Stimulated activated CD4-positive, alpha-beta T cell treated with anti-CD3 and anti-CD28 coated beads, Interleukin-15, amount 100 ng/mL, for 48 hours (primary cell): Measurements from ENCODE around the gene NKX2-1.
"Not testable (repeated sequence)": the region's sequence is repeated elsewhere in the genome, so short reads cannot be mapped to it uniquely, and the experiment has no call there.

Experiments used
- DNase-seq, 2 donors: peaks; one replicate each; pipeline ENCODE4 v3.0.0-alpha.2; 2020; ENCODE audit warnings: low read depth in 2 of 2

NKX2-1 gene

GRCh38 chr14:36519431-36520321 is at the start of gene NKX2-1:
Gene NKX2-1 (minus strand): TSS chr14:36520232. CDS start chr14:36520129, 103 bp downstream.
- no peak for DNase-seq

- no peak for DNase-seq
These were observed 36.9 kb upstream of the NKX2-1 start for GRCh38 chr14:36556811-36557433.

- DNase-seq: no peak
These were observed 36.1 kb upstream of the NKX2-1 start for GRCh38 chr14:36555998-36556743.

GRCh38 chr14:36553656-36554260 is 33.7 kb upstream of the NKX2-1 start:
- no peak for DNase-seq

GRCh38 chr14:36550899-36551298 is 30.9 kb upstream of the NKX2-1 start:
- no peak for DNase-seq

GRCh38 chr14:36544280-36544679 is 24.2 kb upstream of the NKX2-1 start:
- not testable (repeated sequence) for DNase-seq

GRCh38 chr14:36538051-36538450 is 18.0 kb upstream of the NKX2-1 start:
- DNase-seq: no peak

- no peak for DNase-seq
These were observed 9.0 kb upstream of the NKX2-1 start for GRCh38 chr14:36529062-36529461.

GRCh38 chr14:36525746-36526099 is 5.7 kb upstream of the NKX2-1 start:
- no peak for DNase-seq

GRCh38 chr14:36524874-36525745 is 5.1 kb upstream of the NKX2-1 start:
- no peak for DNase-seq

GRCh38 chr14:36524220-36524837 is 4.3 kb upstream of the NKX2-1 start:
- no peak for DNase-seq

GRCh38 chr14:36522972-36523715 is 3.1 kb upstream of the NKX2-1 start:
- no peak for DNase-seq

GRCh38 chr14:36522347-36522971 is 2.4 kb upstream of the NKX2-1 start:
- DNase-seq: no peak

GRCh38 chr14:36521598-36522345 is 1.7 kb upstream of the NKX2-1 start:
- DNase-seq: no peak

GRCh38 chr14:36520601-36521525 is 831 bp upstream of the NKX2-1 start:
- DNase-seq: no peak

GRCh38 chr14:36518586-36519430 is 1.2 kb downstream of the NKX2-1 start:
- DNase-seq: no peak
